ENCODE measurements around the gene CIAO2B. TPM values are rescaled to one million over a fixed set of nuclear protein-coding genes. Genes with fewer than 3 reads are reported as not detected.

Gene CIAO2B
- total and polyA plus RNA-seq, 3 donors from 2014 or later: 113 to 179 (median 145) TPM

GRCh38 chr16:66911801-66912200 is 22.4 kb downstream of the CIAO2B start:
- TF ChIP-seq CTCF (IDR thresholded peaks at IDR 0.05): no peak
- TF ChIP-seq POLR2A (IDR thresholded peaks at IDR 0.05): no peak
- H3K9me3 ChIP-seq: no peaks in the 10 kb centered on the region
- H3K4me3 ChIP-seq: no peak overlapping the region
- intact Hi-C loops (cut with DNase I; ENCODE audit: low total_unique reads): no loop called here
- H3K27me3 ChIP-seq: no peaks in the 10 kb centered on the region
- no peak overlapping the region for H3K27ac ChIP-seq
- H3K4me1 ChIP-seq: peaks cover 5% of the 10 kb centered on the region
- WGBS, 2 donors: 94 to 97% methylated on average over 4 to 7 of the region's 8 CpGs
- H3K36me3 ChIP-seq (ENCODE audit: low read depth, missing control alignments): no peaks in the 10 kb centered on the region
- DNase-seq: no peak

DNA sequence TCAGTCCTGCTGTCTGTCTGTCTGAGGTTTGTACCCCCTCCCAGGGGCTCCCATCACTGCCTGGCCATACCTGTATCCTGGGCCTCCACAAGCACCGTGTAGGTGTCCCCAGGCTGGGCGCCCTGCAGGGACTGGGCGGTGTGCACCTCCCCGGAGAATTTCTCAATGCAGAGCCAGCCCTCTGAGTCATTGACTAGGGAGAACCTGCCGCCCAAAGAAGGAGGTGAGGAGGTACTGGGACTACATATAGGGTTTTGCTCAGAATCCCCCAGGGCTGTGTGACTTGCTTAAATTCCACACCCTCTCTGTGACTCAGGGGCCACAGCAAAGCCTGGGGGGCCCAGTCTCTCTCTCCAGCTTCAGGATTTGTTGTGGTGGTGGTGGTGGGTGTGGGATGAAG is 23.1 kb downstream of the CIAO2B start:
- TF ChIP-seq POLR2A (IDR thresholded peaks at IDR 0.05): no peak
- no peak for TF ChIP-seq CTCF (IDR thresholded peaks at IDR 0.05)
- 80 to 84% methylated on average over 1 to 5 of the region's 5 CpGs for WGBS, 2 donors
- Histone ChIP-seq H3K4me1 (peaks cover 6% of the 10 kb centered on the region), H3K27me3 (no peaks in the 10 kb centered on the region), H3K27ac (no peak overlapping the region), H3K4me3 (no peak overlapping the region), H3K36me3 (ENCODE audit: low read depth, missing control alignments) (no peaks in the 10 kb centered on the region), H3K9me3 (no peaks in the 10 kb centered on the region)
- intact Hi-C loops (cut with DNase I; ENCODE audit: low total_unique reads): no loop called here
- no peak for DNase-seq

- WGBS, 2 donors: 88 to 94% methylated on average over 3 to 12 of the region's 14 CpGs
- Histone ChIP-seq H3K4me1 (peaks cover 14% of the 10 kb centered on the region), H3K36me3 (ENCODE audit: low read depth, missing control alignments) (no peaks in the 10 kb centered on the region), H3K9me3 (no peaks in the 10 kb centered on the region), H3K27me3 (no peaks in the 10 kb centered on the region), H3K4me3 (no peak overlapping the region), H3K27ac (no peak overlapping the region)
- no peak for DNase-seq
- intact Hi-C loops (cut with DNase I; ENCODE audit: low total_unique reads): no loop called here
- TF ChIP-seq CTCF (IDR thresholded peaks at IDR 0.05) (no peak), POLR2A (IDR thresholded peaks at IDR 0.05) (no peak)
Measured at GRCh38 chr16:66910175-66910940, 23.8 kb downstream of the CIAO2B start.

GRCh38 chr16:66908762-66909559 is 25.2 kb downstream of the CIAO2B start:
- intact Hi-C loops (cut with DNase I; ENCODE audit: low total_unique reads): no loop called here
- TF ChIP-seq POLR2A (IDR thresholded peaks at IDR 0.05): no peak
- TF ChIP-seq CTCF (IDR thresholded peaks at IDR 0.05): no peak
- Histone ChIP-seq H3K4me1 (peaks cover 28% of the 10 kb centered on the region), H3K9me3 (no peaks in the 10 kb centered on the region), H3K4me3 (no peak overlapping the region), H3K27ac (no peak overlapping the region), H3K36me3 (ENCODE audit: low read depth, missing control alignments) (no peaks in the 10 kb centered on the region), H3K27me3 (no peaks in the 10 kb centered on the region)
- WGBS, 2 donors: 95 to 97% methylated on average over 13 to 14 of the region's 14 CpGs
- no peak for DNase-seq

All from testis (tissue), 3 donors.